HG03378 (cell line): ENCODE data around the gene RHBG.

Experiments used
- ATAC-seq: cut with Tn5 transposase; IDR thresholded peaks from one replicate; pipeline ENCODE4 v1.9.1; 2021; ENCODE audit warnings: mild to moderate bottlenecking, moderate library complexity; ENCODE audit not compliant: unreplicated experiment

RHBG gene

DNA sequence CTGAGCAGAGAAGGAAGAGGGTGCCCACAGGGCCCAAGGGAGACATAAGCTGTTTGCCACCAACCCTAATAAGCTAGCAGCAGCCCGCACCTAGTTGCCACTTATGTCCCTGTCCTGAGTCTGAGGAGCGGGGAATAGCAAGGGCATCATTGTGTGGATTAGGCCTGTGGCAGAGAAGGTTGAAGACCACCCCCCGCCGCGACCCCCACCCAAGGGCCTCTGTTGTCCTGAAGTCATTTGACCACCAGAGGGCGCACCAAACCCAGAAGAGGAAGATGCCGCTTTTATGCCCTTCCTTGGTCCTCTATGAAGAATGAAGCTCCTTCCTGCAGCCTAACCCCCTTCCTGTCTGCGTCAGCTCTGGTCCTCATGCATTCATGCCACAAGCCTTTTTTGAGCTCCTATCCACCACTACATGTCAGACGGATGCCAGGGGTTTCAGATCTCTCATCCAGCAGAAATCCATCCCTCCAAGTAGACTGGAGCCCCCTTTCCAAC lies 16.6 kb downstream of the RHBG start:
- no peak for ATAC-seq

DNA sequence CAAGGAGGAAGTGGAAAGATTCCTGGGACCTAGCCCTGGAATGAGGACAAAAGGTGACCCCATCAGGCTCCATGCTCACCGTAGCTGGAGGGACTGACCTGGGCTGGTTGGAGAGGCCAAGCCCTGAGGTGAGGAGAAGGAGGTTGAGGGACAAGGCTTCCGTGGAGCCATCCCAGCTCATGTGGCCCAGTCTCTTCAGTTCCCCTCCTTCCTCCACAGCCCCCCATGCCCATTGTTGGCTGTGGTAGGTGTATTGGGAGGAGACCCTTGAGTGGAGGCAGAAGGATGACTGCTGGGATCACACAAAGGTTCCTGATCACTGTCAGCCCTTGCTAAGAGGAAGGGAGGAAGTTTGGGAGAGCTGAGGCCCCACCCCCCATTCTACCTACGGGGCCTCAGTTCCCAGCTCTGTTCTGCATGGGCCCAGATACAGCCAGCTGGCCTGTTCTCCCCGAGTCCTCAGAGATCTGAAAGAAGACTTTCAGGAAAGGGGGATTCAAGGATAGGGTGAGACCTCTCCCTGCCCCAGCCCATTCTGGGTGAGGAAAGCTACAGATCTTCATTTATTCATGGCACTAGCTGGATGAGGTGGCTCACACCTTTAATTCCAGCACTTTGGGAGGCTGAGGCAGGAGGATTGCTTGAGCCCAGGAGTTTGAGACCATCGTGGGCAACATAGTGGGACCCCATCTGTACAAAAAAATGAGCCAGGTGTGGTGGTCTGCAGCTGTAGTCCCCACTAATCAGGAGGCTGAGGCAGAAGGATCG lies 17.3 kb downstream of the RHBG start:
- no peak for ATAC-seq

DNA sequence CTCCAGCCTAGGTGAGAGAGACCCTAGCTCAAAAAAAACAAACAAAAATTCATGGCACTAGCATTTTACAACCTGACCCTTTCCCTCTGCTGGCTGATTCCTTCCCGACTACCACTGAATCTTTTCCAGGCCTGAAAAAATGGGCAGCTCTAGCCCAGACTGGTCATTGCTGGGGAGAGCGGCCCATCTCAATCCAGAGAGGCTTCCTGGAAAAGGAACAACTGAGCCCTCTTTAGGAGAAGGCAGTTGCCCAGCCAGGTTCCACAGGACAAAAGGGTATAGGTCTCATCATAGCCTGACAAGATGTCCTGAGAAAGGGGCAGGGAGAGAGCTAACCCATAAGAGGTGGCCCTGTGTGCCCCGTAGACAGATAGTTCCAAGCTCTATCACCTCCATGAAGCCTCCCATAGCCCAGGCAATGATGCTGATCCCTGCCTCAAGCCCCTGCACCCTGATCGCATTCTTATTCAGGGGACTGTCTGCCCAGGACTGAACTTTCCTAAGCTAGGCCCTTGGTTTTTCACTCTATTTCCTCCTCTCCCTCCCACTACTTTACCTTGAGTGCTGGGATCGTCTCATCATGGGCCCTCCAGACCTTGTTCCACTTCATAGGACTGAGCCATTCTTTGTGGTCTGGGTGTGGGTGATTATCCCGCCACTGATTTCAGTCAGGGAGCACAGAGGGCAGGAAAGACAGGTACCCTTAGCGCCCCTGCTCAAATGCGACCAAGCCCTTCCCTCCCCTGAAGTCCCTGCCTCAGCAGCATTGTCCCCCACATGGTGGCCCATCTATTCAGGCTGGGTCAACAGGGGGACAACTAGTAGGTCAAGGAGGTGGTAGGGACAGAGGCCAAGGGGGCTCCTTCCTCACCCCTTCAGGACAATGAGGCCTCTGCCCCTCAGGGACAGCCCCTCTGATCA lies 18.2 kb downstream of the RHBG start:
- ATAC-seq, result no peak

DNA sequence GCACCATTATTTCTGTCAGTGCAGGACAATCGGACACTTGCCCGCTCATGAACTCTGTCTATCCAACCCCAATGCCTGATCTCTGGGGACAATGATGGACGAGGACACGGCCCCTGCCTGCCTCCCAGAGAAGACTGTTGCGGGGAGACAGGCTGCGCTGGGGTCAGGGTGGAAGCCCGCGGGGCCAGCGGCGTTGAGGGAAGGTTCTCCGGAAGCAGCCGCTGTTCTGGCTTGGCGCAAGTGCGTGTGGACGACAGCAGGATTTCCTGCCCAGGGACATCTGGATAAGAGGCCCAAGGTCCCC lies 18.8 kb downstream of the RHBG start:
- no peak for ATAC-seq

DNA sequence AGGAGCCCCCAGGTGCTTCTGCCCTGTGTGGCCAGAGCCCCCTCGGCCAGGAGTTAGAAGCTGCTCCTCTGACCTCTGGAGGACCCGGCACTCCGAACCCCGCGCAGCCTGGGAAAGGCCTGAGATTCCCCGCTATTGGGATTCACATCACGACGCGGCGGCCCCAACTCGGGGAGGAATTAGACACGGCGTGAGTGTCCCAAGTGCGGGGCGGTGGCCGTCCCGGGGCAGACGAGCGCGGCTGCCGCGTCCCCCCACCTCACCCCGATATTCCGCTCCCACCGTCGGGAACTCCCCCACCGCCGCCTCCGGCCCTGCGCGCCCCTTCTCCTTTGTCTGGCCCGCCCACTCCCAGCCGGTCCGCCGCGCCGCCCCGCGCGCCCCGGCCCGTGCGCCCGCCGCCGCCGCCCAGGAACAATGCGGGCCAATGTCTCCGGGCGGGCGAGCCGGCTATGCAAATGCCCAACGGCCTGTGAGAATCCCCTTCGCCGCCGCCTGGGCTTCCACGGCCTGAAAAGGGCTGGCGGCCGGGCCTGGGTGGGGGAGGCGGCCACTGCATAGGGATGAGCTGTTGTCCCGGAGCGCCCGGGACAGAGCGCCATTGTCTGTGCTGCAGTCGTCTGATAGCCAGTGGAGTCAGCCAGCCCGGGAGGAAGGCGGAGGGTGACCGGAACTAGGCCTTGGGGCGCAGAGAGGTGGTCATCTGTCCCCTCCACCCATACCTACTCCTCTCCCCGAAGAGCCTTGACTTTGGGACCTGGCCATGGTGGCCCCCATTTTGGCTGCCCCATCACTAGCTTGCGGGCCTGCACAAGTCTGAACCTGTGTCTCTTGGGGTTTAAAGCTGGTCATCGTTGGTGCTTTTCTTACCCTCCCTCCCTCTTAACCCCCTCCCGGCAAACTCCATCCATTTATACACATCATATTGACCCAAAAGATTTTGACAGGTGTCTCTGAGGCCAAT lies 19.4 kb downstream of the RHBG start:
- ATAC-seq, result no peak

DNA sequence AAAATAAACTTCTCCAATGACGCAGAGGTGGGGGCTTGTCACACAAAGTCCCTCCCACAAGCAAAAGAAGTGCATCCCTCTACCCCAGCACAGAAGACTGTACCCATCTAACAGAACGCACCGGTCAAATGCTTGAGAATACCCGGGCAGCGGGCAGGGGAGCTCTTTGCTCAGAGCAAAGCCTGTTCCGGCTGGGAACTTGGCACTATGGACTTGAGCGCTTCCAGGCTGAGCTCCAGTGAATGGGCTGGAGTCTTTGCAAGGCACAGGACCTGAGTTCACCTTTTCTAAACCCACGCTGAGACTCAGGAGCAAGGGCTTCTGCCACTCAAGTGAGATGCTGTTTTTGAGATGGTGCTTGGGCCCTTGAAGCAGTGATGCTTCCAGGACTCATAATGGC lies 20.3 kb downstream of the RHBG start:
- no peak for ATAC-seq

DNA sequence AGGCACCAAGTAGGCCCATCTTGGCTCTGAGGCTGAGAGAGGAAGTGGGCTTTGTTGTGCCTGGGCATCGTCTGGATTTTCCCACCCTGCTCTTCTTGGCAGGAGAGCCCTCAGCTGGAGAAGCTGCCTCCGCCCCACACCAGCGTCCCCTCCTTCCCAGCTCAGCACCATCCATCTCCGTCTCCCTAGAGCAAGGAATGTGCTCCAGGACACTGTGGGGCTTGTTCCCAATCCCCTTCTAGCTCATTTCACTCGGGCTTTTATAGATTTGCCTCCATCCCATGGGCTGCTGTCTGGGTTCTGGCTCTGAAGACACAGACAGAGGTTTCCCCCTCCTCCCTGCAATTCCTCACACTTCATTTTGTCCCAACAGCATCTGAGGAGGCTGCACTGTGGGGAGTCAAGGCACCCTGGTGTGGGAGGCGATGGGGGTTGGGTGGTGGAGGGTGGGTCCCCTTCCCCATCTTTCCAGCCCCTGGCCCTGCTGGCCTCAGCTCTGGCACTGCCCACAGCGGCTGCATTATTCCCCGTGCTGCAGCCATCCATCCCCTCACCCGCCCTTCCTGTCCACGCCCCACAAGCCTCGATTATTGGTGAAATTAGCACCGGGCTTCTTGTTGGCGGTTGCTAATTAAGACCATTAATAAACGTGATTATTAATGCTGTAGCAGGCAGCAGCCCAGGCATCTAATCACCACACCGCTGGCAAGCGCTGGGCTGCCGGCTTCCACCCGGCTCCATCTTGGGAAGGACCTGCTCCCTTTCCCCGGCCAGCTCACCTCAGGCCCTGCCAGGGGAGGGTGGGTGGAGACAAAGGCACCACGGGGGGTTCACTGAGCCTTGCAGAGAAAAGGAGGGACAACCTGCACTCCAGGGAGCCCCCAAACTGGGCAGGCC lies 21.7 kb downstream of the RHBG start:
- no peak for ATAC-seq

DNA sequence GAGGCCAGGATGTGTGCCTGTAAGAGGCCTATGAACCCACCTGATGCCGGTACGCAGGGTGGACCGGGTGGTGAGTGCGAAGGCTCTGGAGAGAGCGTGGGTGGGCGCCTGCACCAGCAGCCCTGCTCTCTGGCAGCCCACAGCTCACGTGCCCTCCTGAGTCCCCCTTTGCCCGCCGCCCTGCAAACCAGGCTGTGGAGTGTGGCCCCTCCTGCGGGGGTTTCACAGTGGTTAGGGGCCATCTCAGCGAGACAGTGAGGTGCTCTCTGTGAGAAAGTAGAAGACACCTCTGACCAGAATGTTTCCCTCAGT lies 22.3 kb downstream of the RHBG start:
- no peak for ATAC-seq

DNA sequence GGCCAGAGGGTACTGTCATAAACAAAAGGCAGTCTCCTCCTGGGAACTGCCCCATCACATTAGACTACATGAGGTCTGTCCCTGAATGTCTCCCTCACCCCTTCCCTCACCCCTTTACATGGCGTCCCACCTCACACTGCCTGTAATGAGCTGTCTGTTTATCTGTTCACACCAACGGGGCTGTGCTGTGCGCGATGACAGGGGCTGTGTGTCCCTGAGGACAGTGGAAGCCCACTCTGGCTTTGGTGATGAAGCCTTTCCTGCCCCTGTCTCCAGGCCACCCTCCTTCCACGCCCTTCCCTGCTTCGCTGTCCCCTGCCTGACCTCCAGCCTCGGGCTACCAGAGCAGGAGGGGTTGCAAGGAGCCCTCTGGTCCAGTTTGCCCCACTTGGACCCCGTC lies 22.7 kb downstream of the RHBG start:
- no peak for ATAC-seq

DNA sequence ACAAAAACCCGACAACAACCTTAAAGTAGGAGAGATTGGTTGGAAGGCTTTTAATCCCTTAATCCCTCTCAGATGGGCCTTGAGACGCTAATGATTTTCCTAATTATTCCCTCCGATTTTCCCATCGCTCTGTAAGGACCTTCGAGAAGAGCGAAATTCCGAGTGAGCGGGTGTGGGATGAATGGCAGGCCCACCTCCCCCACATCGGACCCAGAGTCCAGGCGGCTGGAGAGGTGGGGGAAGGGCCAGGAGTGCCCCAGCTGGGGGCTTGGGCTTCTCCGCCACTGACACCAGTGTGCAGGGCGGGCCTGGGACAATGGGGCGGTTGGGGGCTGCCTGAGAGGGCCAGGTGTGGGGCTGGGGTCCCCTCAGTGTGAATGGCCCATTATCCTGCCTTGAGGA lies 23.4 kb downstream of the RHBG start:
- ATAC-seq, result no peak

DNA sequence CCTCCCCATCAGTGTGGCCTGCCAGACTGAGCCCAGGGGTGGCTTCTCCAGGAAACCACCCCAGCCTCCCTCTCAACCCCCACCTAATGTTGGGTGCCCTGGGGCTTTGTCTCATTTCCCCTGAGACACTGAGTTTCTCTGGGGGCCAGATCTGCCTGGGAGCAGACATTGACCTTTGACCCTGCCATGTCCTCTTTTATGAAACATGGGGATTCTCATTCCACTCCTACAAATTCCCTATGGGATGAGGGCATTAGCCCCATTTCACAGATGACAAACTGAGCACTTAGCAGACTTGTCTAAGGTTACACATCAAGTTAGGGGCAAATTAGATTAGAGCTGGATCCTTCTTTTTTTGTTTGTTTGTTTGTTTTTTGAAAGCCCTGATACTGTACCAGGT lies 24.1 kb downstream of the RHBG start:
- ATAC-seq, result no peak

DNA sequence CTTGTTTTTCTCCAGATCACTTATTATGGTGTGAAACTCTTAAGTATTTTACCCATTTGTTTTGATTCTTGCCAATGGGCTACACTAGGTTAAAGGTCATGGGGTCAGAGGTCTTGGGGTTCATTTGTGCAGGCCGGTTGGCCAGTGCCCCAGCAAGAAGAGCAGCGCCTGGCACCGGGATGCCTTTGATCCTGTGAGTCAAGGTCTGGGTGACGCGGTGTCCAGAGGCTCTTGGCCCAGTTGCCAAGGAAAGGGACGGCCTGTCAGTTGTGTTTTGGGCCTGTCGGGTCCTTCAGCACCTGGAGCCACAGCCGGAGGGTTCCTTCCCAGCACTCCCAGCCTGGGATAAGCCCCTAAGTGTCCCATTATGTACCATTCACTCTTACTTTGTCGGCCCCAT lies 25.1 kb downstream of the RHBG start:
- no peak for ATAC-seq

DNA sequence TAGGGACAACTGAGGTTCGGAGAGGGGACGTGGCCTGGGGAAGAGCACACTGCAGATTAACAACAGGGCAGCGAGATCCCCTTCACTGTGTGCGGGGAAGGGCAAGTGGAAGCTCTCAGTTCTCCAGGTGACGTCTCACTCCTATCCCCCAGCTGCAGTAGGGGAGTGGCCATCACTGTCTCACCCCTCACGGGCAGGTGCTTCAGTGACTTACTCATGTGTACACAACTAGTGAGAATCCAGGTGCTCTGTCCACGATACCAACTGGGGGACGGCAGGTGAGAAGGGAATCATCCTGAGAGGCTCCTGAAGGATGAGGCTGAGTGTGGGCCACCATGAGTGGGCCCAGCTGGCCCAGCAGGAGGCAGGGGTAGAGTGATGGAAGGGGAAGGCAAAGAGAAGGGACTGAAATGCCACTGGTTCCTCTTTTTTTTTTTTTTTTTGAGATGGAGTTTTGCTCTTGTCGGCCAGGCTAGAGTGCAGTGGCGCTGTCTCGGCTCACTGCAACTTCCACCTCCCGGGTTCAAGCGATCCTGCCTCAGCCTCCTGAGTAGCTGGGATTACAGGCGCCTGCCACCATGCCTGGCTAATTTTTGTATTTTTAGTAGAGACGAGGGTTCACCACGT lies 25.9 kb downstream of the RHBG start:
- ATAC-seq, result no peak

DNA sequence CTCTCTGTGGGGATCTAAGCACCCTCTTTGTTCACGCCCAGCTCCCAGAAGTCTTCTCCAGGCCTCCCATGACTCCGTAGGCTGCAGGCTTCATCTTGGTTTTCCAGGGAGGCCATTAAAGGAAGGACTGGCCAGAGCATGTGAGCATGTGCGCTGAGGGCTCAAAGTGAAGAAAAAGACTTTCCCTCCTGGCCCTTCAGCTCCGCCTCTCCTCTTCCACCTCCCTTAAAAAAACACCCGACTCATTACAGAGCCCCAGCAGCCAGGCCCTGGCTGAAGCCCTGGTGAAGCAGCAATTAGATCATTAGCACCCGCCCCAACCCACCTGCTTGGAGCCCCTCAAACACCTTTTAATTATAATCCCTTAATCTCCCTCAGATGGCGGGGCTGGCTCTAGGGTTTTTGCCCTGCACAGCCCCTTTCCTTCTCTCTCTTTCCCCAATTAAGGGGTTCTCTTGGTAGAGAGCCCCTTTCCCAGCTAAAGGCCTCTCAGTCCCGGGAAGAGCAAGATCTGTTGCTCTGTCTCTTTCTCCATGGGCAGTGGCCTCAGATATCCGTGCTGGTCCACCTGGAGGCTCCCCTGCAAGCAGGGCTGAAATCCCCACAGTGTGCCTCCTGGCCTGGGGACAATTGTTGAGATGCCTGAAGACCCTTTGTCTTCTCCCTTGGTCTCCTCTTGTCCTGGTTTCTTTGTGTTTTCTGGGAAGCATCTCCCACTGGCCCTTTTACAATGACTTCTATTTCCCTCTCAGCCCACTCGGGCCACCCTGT lies 30.5 kb downstream of the RHBG start:
- no peak for ATAC-seq

DNA sequence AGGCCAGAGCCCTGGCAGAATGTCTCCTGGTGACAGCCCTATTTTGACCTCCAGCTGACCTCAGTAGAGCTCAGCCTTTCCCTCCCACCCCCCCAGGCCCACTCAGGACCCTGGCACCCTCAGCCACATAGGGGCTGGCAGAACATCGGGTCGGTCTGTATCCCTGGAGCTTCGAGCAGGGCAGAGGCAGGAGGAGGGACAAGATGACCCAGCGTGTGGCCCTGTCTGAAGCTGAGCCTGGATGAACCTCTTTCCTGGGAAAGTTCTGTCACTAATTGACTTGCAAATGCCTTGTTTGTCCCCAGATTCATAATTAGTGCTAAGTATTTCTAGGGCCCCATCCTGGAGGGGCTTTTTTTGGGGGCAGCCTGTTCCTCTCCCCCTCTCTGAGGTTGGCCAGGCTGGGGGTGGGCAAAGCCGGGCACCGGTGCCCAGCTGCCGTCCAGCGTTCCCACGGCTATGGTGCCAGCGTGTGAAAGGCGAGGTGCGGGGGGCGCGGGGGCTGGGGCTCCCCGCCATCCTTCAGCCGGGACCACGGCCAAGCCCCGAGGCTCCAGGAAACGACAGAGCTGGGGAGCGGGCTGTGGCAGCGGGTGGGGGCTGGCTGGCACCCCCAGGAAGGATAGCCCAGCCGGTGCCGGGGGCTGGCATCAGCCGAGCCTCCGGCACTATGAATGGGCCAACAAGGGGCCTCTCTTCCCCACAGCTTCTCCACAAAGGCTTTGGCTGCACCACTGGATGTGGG lies 31.4 kb downstream of the RHBG start:
- no peak for ATAC-seq

DNA sequence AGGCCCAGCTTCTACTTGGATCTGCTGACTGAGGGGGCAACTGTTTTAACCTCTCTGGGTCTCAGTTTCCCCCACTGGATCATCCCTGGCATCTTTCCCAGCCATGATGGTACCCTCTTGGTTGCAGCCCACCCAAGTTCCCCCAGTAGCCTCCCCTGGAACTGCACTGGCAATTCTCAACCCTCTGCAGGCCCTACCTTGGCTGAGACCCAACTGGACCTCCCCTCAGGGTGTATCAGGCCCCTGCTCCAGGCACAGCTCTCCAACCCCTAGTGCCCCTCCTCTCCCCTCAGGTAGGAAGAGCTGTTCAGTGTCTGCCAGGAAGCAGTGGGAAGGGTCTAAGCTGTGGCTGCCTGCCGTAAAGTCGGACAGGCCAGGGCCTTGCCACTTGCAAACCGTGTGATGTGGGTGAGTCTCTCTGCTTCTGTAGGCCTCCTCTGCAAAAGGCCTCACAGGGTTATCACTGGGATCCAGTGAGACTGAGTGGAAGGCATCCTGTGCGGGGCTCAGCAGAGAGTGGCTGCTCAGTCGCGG lies 32.1 kb downstream of the RHBG start:
- ATAC-seq, result no peak

DNA sequence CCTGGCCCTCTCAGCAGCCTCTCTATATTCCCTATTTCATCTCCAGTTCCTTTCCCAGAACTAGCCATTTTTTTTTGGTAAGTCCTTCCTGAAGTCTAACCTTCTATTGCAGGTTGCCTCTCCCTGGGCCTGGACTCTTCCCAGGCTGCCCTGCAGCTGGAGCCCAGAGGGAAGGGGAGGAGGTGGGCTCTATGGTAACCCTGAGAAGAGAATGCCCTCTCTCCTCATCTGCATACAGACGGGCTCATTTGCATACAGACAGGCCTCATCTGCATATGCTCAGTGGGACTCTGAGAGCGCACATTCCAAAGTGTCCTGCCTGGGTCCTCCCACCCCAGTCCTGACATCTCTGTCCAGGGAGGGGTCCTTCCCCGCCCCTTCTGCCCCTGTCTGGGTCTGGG lies 32.7 kb downstream of the RHBG start:
- ATAC-seq, result no peak
